NCI-H526 (cell line): ENCODE results near the gene NTRK3.

Experiments used
- DNase-seq, 2 experiments: peaks; one replicate each; lab custom pipeline; 2025; lab: John Stamatoyannopoulos, UW

Gene NTRK3

GRCh38 chr15:87818756-87819155, 437.8 kb downstream of the NTRK3 start:
- no peak for DNase-seq

- DNase-seq, result no peak
Measured at GRCh38 chr15:87817553-87817952, 439.0 kb downstream of the NTRK3 start.

GRCh38 chr15:87816811-87817210, 439.7 kb downstream of the NTRK3 start:
- DNase-seq, result no peak

GRCh38 chr15:87816016-87816415, 440.5 kb downstream of the NTRK3 start:
- no peak for DNase-seq
